Activated CD4-positive, alpha-beta T cell treated with anti-CD3 and anti-CD28 coated beads for 48 hours (primary cell): ENCODE results near the gene TBR1.

ENCODE experiments used
- DNase-seq: peaks from one replicate; pipeline ENCODE4 v3.0.0-alpha.2; 2020

Gene TBR1

DNA sequence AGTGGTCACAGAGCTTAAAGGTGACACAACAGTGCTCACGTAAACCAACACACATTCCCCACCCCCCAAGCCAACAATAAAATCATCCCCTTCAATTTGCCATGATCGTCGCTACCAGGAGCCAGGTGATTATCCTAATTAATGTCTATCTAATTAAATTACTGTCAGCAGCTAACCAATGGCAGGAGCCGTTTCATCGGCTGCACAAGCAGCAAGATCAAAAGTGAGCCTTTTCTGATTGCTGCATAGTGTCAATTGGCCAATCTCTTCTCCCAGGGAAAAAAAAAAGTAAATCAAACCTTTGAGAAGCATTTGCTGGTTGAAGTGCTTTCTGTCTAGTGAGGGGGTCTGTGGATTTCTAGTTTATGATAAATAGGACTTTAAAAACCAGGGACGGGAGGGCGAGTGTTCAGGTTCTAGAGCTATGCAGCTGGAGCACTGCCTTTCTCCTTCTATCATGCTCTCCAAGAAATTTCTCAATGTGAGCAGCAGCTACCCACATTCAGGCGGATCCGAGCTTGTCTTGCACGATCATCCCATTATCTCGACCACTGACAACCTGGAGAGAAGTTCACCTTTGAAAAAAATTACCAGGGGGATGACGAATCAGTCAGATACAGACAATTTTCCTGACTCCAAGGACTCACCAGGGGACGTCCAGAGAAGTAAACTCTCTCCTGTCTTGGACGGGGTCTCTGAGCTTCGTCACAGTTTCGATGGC lies at the start of gene TBR1:
Gene TBR1 (plus strand): TSS at position 311 of the 721 bp plus-strand sequence. CDS start 114 bp downstream, at position 425.
- peak; percentile 23 for DNase-seq

DNA sequence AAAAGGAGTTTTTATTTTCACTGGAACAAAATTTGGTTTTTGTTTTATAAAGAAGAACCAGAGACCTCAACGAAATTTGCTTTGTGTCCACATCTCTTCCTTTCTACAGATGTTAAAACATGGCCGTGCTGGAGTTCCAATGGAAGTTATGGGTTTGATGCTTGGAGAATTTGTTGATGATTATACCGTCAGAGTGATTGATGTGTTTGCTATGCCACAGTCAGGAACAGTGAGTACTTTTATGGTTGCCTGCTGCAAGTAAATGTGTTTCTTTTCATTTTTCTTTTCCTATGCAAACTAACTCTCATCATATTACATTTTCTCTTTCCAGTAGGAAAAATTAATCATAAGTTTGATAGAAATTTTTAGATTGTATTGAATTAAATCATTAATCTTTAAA lies 48.4 kb upstream of the TBR1 start:
- DNase-seq = no peak

DNA sequence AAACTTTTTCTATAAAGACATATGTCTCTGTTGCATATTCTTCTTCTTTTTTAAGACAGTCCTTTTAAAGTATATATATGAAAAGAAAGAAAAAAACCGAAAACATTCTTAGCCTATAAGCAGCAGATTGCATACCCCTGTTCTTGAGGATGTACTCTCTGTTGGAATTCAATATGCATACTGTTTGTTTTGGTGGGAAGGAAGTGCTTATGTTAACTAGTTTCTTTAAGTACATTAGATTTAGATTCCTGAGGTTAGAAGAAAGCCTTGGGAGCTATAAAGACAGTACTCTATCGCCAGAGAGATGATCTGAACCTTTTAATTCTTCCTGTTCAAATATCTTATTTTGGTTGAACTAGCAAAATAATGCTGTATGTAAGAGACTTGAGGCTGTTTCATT lies 46.8 kb upstream of the TBR1 start:
- DNase-seq = no peak

DNA sequence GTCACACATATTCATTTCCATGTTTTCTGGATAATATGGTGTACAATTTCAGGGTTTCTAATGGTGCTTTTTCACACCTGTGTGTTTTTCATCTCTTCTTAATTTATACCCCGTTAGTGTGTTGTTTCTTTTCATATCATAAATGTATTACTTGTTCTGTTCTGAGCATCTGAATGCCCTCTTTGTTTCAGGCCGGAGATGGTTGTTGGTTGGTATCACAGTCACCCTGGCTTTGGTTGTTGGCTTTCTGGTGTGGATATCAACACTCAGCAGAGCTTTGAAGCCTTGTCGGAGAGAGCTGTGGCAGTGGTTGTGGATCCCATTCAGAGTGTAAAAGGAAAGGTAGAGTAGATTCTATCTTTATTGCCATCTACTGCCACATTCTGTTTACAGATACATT lies 45.1 kb upstream of the TBR1 start:
- DNase-seq = no peak

DNA sequence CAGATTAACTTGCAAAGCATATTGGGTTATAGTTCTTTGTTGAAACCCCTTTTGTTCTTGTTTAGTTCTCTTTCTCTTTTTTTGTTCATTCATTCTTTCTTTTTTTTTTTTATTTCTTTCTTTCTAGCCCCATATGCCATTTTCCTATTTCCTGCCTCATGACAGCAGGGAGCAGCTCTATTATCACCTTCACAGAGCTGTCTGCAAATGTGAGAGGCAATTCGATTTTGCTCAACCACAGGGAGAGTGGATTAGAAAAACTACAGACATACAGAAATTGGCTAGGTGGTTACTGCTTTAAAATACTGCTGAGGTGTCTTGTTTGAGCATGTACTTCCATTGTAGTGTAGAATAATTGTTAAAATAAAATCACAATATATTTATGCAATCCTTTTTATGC lies 44.2 kb upstream of the TBR1 start:
- DNase-seq = no peak

DNA sequence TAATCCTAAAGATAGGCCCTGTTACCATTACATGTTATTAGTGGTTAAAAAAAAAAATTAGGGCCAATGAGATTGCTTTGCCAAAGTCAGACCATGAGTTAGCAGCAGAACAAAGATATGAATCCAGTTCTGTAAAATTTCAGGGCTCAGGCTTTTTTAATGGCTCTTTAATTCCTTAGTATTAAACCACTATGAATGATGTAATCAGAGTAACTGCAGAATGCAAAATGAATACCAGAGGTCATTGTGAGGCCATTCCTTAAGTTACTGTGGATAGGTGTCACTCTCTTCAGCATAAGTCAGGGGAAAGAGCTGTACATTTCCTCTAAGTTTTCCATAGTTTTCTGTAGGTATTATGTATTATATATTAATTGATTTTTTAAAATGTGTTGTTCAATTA lies 42.2 kb upstream of the TBR1 start:
- DNase-seq = no peak

DNA sequence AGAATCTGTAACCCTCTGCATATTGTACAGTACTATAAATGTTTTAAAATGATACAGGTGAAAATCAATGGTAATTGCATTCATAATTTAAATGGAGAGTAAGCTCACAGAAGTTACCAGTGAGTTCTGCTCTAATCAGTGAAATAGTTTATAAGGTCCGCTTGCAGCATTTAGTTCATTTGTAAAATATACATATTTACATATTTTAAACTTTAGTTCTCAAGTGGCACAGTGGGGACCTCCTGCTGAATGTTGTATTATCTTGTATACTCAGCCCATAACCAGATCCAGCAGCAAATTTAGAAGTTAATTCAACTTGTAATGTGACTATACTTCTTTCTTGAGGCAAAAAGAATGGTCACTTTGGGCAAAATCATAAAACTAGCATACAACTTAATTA lies 41.7 kb upstream of the TBR1 start:
- DNase-seq = no peak

DNA sequence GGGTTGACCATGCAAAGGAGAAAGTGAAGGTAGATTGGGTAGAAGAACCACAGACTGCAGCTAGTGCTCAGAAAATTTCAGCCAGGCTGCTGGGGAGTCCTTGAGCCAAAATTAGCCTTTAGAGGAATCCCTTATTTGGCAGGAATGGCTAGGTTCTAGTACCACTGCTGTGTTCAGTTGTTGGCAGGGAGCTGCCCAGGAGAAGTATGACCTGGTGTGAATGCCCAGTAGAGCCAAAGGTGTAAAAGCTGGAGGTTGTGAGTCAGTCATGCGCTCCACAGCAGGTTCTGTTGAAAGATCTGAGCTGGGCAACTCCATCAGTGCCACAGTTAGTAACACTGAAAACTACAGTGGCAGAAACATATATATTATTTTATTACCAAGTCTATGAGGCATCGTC lies 36.4 kb upstream of the TBR1 start:
- no peak for DNase-seq

DNA sequence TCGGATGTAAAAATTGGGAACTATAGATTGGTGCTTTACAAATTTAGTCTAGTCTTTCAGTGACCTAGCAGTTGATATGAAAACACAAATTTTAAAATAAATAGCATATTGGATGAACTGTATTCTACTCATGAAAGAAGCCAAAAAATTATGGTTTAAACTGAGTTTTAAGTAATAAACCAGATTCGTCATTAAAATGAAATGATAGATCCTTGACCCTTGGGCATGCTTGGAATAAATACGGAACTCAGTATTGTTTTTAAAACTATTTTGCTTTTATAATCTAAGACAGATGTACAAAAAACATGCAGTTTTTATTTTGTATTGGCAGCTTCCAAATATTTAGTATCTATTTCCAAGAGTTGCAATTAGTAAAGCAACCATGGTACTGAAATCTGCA lies 34.6 kb upstream of the TBR1 start:
- DNase-seq = no peak

DNA sequence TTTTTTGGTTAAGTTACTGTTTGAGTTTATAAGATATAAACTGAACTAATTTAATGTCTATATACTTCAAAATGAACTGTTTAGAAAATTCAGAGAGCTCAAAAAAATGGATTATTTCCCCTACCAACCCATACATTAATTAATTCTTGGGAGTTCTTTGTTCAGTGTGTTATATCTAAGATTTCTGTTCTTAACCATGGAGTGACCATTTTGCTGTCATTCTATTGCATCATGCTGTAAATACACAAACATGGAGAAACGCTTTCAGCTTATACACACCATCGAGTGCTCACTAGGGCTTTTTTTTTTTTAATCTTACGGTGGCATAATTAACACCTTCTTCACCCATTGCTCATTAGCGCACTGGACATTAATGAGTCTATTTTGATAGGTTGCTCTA lies 33.4 kb upstream of the TBR1 start:
- DNase-seq = no peak

DNA sequence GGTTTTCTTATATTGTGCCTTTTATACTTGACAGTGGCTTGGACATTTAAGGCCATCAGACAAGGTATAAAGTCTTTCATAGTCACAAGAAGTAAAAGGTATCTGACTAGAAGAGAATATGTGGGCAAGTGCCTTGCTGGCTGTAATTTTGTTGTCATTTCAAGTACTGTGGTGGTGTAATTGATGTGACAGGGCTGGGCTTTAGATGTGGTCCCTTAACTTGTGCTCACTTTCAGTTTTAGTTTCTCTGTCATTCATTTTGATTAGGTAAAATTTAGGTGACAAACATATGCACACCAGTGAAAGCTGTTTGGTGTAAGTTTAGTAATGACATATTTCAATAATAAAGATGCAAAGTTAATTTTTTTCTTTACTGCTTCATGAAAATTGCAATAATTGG lies 31.2 kb upstream of the TBR1 start:
- no peak for DNase-seq

DNA sequence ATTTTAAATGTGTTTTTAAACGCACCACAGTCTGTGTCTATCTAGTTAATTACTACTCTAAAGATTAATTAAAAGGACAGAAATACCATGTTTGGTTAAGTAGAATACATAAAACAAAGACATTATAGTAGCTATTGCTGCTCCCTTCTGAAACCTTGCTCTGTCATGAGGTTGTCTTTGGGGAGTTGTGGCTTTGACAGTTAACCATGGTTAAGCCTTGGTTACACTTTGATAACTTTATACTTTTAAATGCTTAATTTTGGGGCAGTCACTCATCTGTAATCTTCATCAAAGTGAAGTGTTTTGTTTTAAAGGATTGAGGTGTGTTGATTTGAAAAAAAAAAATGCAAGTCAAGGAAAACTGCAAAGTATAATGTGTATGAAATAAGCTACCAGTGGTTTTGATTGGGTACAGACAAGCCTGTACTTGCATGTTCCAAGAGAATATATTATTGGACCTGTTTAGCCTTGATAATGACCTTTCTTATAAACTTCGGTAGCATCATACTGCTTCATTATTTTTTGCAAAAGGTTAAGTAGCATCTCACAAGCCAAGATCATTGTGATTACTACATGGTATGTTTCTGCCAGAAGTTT lies 29.8 kb upstream of the TBR1 start:
- DNase-seq = no peak

DNA sequence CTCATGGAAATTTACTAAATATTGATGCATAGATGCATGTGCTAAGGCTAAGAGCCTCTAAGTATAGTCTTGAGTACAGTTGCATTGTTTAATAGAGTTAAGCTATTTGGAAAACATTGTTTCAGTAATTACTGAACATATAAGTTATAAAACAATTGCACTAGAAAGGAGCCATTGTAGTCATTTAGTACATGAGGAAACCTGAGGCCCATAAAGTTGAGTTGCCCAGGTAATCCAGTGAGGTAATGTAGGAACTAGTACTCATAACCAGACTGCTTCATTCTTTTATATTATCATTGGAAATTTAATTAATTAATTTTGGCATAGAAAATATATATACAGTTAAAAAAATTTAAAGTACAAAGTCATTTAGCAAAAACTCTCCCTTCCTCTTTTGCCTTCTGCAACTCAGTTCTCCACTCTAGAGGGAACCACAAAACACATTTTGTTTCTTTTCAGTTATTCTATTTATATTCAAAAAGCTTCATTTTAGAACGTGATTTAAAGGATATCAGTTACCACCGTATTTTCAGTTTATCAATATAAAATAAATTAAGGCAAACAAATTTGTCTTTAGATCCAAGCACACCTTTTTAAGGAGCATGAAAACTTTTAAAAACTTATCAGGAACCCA lies 27.8 kb upstream of the TBR1 start:
- DNase-seq = no peak

DNA sequence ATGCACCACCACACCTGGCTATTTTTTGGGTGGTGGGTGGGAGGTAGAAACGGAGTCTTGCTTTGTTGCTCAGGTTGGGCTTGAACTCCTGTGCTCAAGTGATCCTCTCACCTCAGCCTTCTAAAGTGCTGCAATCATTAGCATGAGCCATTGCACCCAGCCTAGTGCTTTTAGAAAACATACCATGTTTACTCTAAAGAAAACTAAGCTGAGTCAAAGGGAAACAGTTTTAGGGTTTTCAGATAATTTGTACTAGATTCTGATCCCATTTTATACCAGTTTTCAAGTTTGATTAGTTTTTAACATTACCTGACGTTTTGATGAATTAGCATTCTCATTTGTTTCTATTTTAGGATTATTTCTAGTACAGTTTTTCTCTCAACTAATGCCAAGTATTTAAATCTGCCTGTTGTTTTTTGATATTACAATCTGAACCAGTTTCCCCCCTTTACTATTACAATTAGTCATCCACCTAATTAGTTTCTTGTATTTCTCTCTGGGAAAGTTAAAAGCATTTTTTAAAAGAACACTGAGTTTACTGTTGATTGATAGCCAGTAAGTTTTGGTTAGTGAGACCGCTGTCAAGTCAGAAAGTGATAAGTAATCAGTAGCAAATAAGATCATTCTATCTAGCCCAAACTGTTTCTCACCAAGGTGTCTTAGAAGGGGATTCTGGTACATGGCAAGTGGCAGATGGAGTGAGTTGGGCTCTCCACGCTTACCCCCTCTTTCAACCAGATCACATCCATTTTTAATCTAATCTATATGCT lies 24.2 kb upstream of the TBR1 start:
- no peak for DNase-seq

DNA sequence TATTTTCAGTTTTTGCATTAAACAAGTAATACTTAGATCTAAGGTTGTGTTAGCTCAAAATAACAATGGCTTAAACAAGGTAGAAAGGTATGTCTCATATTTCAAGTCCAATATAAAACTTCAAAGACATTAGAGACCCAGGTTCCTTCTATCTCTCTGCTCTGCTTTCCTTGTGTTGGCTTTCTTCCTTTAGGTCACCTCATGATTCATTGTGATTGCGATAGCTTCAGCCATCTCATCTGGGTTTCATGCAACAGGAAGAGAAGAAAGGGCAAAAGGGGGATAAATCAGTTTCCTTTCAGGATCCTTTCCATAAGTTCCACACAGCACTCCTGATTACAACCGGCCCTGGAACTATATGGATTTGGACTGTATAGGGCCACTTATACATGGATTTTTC lies 16.0 kb upstream of the TBR1 start:
- no peak for DNase-seq

DNA sequence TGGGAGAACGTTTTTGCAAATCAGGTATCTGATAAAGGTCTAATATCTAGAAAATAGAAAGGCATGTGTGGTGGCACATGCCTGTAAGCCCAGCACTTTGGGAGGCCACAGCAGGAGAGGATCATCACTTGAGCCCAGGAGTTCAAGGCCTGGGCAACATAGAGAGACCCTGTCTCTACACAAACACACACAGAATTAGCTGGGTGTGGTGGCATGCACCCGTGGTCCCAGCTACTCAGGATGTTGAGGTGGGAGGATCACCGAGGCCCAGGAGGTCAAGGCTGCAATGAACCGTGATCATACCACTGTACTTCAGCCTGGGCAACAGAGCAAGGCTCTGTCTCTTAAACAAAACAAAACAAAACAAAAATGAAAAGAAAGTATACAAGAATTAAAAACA lies 13.8 kb upstream of the TBR1 start:
- no peak for DNase-seq

DNA sequence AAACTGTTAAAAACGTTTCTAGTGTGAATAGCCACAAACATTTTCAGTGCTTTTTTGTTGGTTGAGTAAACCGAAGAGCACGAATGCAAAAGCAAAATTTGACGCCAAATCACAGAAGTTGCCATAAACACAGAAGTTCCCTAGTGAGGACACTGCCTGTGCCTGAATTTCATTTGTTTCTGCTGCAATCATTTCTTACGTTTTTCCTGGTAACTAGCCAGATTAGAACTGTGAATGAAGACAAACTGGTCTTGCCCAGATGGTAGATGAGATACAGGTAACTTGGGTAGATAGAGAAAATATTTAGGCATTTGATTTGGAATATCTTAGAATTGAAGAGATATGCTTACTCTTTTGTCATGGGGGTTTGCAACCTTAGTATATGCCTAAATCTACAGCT lies 9.8 kb upstream of the TBR1 start:
- no peak for DNase-seq

DNA sequence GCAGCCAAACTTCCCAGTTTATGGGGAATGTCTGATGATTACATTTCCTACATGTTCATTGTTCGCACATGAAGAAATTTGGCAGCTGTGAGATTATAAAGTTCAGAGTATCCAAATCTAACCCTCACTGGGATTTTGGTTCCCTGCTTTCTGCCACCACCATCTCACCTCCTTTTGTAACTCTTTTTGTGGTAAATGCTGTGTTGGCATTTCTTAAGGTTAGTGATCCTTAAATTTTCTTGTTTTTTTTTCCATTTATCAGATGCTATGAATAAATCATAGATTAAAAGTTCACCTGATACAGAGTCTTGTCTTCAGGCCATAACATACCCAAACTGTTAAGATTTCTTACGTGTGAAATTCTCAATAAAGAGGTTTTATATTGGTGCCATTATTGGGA lies 8.5 kb upstream of the TBR1 start:
- DNase-seq = no peak

DNA sequence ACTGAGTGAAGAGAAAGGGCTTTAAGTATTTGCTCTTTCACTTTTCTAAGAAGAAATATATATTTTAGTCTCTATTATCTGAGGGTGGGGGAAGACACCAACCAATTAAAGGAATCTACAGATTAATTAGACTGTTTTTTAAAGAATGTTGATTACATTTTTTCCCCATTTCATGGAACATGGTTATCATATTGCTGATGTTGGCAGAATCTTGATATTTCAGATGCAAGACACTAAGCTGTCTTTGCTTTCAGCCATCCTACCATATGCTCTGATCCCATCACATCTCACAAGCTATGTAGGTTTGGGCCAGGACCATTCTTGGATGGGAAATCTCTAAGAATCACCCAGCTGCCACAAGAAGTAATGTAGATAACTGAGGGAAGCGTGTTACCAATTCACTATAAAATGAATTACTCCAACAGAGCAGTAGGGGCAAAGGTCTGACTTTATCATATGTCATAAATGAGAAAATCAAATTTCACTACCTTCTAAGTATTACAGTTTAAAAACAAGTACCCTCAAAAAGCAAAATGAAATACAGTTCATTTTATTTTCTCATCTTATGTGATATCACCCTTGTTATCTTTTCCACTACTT lies 6.7 kb upstream of the TBR1 start:
- DNase-seq = no peak

DNA sequence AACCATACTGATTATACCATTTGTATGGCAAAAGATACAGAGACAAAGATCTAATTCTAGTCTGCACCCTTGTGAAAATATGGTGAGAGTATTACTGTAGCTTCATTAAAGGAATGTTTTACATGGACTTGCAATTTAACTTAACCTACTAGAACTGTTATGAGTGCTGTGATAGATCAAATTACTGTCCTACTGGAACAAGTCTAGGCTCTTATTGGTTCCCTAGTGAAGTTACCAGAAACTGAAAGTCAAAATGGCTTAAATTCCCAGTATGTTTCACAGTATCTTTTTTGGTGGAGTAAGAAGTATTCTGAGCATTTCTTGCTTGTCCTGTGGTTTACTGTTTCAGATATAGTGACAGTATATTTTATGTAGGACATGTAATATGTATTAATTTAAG lies 3.8 kb upstream of the TBR1 start:
- no peak for DNase-seq

DNA sequence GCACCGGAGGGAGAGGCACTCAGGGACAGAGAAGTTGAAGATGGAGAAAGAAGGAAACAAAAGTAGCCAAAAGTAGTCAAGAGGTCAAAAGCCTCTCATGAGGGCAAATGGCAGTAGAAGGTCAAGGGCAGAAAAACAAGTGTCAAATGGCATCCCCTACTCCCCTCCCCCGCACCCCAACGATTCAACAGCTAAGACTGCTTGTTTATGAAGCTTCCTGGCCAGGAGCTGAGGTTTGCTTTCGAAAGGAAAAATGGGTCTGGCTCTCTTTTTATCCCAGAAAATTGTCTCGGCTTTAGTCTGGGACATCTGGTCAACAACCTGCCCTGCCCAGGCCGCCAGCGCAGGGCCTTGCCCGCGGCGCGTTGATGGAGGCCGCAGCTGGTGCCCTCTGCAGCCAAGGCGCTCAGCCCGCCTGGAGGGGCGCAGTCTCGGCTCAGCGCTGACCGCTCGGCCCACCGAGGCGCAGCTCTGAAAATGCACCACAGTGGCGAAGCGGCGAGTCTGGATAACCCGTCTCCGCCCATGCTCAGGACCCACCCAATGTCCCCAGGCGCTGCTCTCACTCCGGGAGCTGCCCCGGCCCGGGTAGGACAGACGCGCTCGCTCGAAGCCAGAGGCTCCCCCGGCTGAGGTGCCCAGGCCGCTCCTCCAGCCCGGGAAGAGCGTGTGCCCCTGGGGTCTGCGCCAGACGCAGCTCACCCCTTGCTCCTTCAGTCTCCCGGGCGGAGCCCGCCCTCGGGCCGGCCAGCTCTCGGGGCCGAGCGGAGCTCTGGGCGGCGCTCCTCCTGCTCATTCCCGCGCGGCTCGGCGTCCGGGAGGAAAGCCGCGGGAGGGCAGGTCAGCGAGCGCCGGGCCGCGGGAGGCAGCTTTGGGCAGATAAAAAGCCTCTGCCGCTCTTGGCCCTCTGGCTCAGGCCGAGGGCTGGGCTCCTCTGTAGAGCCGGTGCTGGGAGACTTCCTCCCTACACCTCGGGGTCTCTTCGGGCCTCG lies 1.8 kb upstream of the TBR1 start:
- peak; percentile 22 for DNase-seq
